Central memory CD8-positive, alpha-beta T cell (primary cell): ENCODE results near the gene DRC7.
A peak's percentile ranks its signal among the peaks of the same experiment; 100 is the strongest.

ENCODE experiments used
- ATAC-seq: fragments of 150-1000 bp; cut with Tn5 transposase; replicated peaks from 2 replicates; pipeline ENCODE4 v1.10.0; 2022; ENCODE audit warnings: mild to moderate bottlenecking, moderate FRiP score, moderate number of reproducible peaks; ENCODE audit not compliant: poor library complexity, severe bottlenecking; ENCODE audit errors: extremely low read depth
- DNase-seq, 2 donors: peaks; one replicate each; pipeline ENCODE4 v3.0.0; 2021; ENCODE audit warnings: low spot score in 2 of 2
- H3K27ac Mint-ChIP-seq: one replicate; pipeline ENCODE4 v1.8.0; 2022; ENCODE audit warnings: low read depth, mild to moderate bottlenecking, moderate library complexity, mixed read lengths
- H3K27me3 Mint-ChIP-seq: one replicate; pipeline ENCODE4 v1.8.0; 2022; ENCODE audit warnings: mixed read lengths
- H3K36me3 Mint-ChIP-seq: one replicate; pipeline ENCODE4 v1.8.0; 2022; ENCODE audit warnings: mild to moderate bottlenecking, moderate library complexity, mixed read lengths; ENCODE audit not compliant: insufficient read depth
- H3K4me1 Mint-ChIP-seq: one replicate; pipeline ENCODE4 v1.8.0; 2022; ENCODE audit warnings: mixed read lengths
- H3K4me3 Mint-ChIP-seq: one replicate; pipeline ENCODE4 v1.8.0; 2022; ENCODE audit warnings: mild to moderate bottlenecking, moderate library complexity, mixed read lengths
- H3K9me3 Mint-ChIP-seq: one replicate; pipeline ENCODE4 v1.8.0; 2022; ENCODE audit warnings: mixed read lengths

DRC7 gene

DNA sequence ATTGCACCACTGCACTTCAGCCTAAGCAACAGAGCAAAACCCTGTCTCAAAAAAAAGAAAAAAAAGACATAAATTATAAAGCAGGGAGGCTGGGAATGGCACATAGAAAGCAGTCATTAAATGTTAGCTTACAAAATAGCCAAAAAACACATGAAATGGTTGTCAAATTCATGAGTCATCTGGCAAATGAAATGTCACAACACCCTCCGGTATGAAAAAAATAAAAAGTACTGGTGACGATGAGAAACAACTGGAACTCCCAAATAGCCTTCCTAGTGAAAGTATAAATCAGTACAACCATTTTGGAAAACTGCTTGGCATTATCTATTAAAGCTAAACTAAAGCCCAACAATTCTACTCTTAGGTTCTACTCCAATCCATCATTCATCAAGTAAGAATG is 37.4 kb downstream of the DRC7 start:
- Mint-ChIP-seq H3K4me3 (no peak overlapping the region), H3K9me3 (peaks cover 5% of the 10 kb centered on the region), H3K27me3 (no peaks in the 10 kb centered on the region), H3K27ac (no peak overlapping the region), H3K4me1 (peaks cover 20% of the 10 kb centered on the region), H3K36me3 (peaks cover 15% of the 10 kb centered on the region)
- ATAC-seq (no peak), DNase-seq (no peak)

DNA sequence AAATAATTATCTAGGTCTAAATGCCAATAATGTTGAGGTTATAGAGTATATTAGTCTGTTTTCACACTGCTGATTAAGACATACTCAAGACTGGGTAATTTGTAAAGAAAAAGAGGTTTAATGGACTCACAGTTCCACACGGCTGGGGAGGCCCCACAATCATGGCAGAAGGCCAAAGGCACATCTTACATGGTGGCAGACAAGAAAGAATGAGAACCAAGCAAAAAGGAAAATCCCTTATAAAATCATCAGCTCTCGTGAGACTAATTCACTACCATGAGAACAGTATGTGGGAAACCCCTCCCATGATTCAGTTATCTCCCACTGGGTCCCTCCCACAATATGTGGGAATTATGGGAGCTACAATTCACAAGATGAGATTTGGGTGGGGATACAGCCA is 38.1 kb downstream of the DRC7 start:
- peak overlapping the region; percentile 33 for H3K27ac Mint-ChIP-seq
- no peak for ATAC-seq
- H3K4me1 Mint-ChIP-seq = peaks cover 20% of the 10 kb centered on the region
- H3K27me3 Mint-ChIP-seq = no peaks in the 10 kb centered on the region
- peak overlapping the region; percentile 57 for H3K4me3 Mint-ChIP-seq
- DNase-seq = no peak
- H3K9me3 Mint-ChIP-seq = peaks cover 5% of the 10 kb centered on the region
- H3K36me3 Mint-ChIP-seq = peaks cover 15% of the 10 kb centered on the region

DNA sequence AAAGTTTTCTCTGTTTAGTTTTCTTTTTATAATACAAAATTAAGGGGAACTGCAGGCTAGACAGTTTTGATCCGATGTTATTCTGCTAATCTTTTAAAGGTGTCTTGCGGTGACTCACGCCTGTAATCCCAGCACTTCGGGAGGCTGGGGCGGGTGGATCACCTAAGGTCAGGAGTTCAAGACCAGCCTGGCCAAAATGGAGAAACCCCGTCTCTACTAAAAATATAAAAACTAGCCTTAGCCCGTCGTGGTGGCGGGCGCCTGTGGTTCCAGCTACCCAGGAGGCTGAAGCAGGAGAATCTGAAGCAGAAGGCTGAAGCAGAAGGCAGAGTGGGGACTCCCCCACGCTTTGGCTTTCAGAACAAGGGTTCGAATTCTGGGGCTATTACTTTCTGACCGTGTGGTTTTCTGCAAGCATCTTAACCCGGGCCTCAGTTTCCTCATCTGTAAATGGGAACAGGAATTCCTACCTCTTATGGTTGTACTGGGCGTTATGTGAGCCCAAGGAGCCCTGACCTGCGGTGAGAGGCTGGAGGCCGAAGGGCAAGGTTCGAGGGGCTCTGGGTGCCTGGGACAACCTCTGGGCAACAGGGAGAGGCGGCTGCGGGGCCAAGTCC is 39.8 kb downstream of the DRC7 start:
- DNase-seq = no peak
- ATAC-seq = no peak
- Mint-ChIP-seq H3K4me1 (peaks cover 20% of the 10 kb centered on the region), H3K9me3 (no peaks in the 10 kb centered on the region), H3K36me3 (peaks cover 18% of the 10 kb centered on the region), H3K27me3 (no peaks in the 10 kb centered on the region), H3K27ac (peak overlapping the region; percentile 91), H3K4me3 (peak overlapping the region; percentile 95)

DNA sequence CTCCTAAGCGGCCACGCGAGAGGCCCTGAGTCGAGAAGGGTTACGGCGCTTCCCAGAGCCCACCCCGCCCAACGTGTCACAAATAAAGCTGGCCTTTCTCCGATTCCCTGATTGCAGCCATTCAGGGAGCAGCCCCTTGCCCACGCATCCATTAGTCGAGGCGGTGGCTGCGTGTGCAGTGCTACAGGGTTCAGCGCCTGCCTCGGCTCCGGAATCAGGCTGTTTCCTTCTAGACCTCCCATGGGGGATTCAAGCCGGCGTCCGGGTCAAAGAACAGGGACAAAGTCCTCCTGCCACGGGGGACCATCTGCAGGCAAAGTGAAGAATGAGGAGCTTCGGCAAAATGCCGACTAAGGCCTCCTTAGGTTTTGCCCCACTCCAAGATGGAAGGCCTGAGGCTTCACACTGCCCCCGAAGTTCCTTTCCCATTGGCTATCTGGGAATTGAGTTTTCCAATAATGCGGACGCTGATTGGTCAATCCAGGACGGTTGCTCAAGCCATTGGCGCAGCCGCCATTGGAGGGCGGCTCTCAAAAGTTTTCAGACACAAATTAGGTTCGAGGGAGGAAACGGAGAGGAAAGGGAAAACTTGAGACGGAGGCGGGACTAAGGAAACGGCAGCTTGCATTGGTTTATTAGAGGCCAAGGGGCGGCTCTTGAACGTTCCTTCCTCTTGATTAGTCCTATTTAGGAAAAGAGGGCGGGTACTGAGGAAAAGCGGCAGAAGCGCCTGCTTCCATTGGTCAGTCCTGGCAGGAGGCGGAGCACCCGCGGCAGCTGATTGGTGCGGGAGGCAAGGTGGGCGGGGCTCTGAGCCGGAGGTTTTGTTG is 40.5 kb downstream of the DRC7 start:
- peaks cover 20% of the 10 kb centered on the region for H3K4me1 Mint-ChIP-seq
- H3K27ac Mint-ChIP-seq = peak overlapping the region; percentile 91
- peaks cover 18% of the 10 kb centered on the region for H3K36me3 Mint-ChIP-seq
- peak overlapping the region; percentile 95 for H3K4me3 Mint-ChIP-seq
- DNase-seq (peak; percentile 95 to 98), ATAC-seq (peak; percentile 87)
- no peaks in the 10 kb centered on the region for H3K27me3 Mint-ChIP-seq
- H3K9me3 Mint-ChIP-seq = no peaks in the 10 kb centered on the region

DNA sequence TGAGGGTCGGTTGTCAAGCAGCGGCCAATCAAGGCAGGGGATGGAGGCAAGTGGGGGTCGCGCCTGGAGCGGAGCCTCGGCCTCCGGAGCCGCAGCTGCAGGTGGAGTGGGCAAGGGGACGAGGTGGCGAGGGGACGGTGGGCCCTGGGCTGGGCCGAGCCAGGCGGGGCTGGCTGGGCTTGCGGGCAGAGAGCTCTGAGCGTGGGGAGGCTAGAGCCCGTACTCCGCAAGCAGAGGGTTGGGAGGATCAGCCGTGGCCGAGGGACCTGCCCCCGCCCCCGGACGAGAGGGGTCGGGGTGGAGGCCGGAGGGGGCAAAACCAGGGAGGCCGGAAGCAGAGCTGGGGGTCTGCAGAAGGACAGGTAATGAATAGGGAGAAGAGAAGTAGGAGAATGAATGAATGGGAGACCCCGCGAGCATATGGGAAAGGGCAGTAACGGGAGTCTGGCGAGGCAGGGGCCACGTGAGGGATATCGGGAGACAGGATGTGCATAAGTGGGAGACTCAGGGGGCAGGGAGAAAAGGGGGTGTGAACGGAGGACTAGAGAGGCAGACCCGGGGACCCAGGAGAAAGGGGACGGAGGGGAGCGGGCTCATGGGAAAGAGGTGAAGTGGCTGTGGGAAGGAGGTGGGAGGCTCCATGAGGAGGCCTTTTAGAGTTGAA is 41.3 kb downstream of the DRC7 start, which contains the start of gene KATNB1:
Gene KATNB1 (plus strand): TSS at position 16 of the 664 bp plus-strand sequence. CDS start 1,474 bp downstream, outside the sequence.
- peak; percentile 26 for ATAC-seq
- no peak for DNase-seq
- peaks cover 18% of the 10 kb centered on the region for H3K36me3 Mint-ChIP-seq
- peak within 1 kb of the TSS; percentile 95 for H3K4me3 Mint-ChIP-seq
- no peaks in the 10 kb centered on the region for H3K9me3 Mint-ChIP-seq
- no peaks in the 10 kb centered on the region for H3K27me3 Mint-ChIP-seq
- H3K27ac Mint-ChIP-seq = peak within 1 kb of the TSS; percentile 91
- H3K4me1 Mint-ChIP-seq = peaks cover 20% of the 10 kb centered on the region

DNA sequence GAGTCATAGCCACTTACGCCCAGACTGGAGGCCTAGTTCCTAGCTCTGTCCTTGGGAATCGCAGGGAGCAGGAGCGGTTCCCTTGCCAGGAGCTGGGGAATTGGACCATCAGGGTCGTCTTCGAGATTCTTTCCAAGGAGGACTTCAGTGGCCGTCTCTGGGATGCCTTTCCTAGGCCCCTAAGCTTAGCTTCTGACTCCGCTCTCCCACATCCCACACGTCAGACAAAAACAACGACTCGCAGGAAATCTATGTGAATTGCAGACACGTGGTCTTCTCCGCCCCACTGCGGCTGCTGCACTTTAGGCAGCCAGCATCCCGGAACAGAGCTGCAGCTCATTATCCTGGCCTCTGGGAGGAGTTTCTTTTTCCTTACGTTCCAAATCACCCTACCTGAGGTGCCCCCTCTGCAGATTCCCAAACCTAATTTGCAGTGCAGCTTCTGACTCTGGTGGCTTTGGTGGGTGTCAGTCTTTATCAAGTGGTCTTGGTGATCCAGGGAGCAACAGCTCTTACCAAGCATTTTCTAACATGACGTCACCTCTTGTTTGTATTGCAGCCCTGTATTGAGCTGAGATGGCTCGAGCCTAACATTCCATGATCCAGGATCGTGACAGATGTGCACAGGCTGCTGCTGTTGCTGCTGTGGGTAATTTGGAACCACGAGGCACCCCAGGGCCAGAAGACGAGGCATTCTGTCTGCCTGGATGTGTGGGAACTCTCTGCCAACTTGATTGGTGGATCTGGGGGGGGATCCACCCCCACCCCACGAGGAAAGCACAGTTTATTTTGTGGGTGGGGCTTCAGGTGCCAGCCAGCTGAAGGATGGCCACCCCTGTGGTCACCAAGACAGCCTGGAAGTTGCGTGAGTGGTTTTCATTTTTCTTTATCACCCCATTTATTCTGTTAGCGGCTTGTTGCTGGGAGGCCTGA is 42.1 kb downstream of the DRC7 start:
- Mint-ChIP-seq H3K27me3 (no peaks in the 10 kb centered on the region), H3K9me3 (no peaks in the 10 kb centered on the region), H3K27ac (peak overlapping the region; percentile 91), H3K4me3 (peak overlapping the region; percentile 95), H3K4me1 (peaks cover 20% of the 10 kb centered on the region), H3K36me3 (peaks cover 20% of the 10 kb centered on the region)
- DNase-seq (no peak), ATAC-seq (no peak)

DNA sequence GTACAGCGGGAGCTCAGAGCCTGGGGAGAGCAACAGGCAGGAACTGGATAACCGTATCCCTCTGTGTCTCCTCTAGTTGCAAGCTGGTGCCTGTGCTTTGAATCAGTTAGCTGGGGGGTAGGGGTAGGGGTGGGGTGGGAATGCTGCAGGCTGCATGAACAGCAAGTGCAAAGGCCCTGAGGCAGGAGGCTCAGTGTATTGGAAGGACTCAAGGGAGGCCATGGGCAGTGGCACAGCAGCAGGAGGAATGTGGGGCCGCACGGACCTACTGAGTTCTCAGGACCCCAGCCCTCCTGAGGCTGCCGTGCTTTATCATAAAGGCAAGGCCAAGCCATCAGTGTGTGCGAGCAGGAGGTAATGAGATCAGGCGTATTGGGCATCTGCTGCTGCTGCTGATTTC is 44.2 kb downstream of the DRC7 start:
- Mint-ChIP-seq H3K27me3 (no peaks in the 10 kb centered on the region), H3K9me3 (no peaks in the 10 kb centered on the region), H3K27ac (no peak overlapping the region), H3K4me3 (no peak overlapping the region), H3K4me1 (peaks cover 20% of the 10 kb centered on the region), H3K36me3 (peaks cover 21% of the 10 kb centered on the region)
- DNase-seq (no peak), ATAC-seq (no peak)

DNA sequence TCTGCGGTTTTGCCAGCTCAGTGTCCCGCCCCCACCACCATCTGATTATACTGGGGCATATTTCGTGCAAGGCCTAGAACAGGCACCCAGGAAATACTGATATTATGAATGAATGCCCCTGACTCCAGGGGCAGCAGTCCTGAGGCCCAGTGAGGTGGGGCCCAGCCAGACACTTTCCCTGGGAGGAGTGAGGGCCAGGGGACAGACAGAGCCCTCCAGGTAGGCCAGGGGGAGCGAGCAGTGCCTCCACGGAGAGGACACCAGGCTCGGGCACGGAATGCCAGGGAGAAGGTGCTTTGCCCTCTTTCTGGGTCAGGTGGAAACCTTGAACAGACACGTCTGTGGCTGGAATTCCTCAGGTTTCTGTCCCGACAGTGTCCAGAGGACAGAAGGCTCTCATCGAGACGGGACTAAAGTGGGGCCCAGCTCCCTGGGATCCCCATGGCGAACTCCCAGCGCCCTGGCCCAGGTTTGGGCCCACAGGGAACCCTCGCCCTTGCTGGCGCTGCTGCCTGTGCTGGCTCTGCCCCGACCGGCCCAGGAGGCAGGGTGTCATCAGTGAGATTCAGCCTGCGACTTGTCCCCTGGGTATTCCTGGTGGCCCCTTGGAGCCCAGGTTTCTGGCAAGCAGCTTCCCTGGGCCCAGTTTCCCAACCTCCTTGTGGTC is 45.3 kb downstream of the DRC7 start:
- ATAC-seq (no peak), DNase-seq (no peak)
- peaks cover 20% of the 10 kb centered on the region for H3K4me1 Mint-ChIP-seq
- no peak overlapping the region for H3K4me3 Mint-ChIP-seq
- H3K9me3 Mint-ChIP-seq = no peaks in the 10 kb centered on the region
- no peaks in the 10 kb centered on the region for H3K27me3 Mint-ChIP-seq
- no peak overlapping the region for H3K27ac Mint-ChIP-seq
- peaks cover 19% of the 10 kb centered on the region for H3K36me3 Mint-ChIP-seq

DNA sequence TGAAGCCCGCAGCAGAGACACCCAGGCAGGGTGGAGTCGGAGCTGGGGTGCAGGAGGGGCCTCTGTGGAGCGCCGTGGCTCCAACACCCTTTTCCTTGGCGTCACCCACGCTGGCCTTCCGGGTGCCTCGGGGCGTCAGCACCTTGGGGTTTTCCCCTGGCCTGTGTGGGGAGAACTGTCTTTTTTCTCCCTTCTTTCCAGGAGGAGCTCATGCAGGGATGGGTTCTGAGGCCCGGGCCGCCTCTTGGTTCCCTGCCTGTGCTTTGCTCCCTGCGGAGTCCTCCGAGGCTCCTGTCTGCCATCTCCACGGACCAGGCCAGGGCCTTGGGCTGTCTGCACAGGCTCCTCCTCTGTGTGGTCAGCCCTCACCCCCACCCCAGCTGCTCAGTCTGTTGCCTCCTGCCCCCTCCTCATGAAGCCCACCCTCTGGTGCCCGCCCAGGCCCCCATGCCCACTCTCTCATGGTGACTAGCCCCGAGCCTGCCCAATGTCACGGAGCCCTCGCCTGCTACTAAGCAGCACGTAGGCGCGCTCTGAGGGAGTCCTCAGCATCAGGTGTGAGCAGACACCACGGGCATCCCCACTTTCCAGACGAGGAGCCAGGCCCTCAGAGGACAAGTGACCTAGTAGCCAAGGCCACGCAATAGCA is 45.9 kb downstream of the DRC7 start:
- H3K36me3 Mint-ChIP-seq = peaks cover 17% of the 10 kb centered on the region
- H3K4me3 Mint-ChIP-seq = no peak overlapping the region
- no peaks in the 10 kb centered on the region for H3K27me3 Mint-ChIP-seq
- peaks cover 14% of the 10 kb centered on the region for H3K4me1 Mint-ChIP-seq
- ATAC-seq (no peak), DNase-seq (no peak)
- no peak overlapping the region for H3K27ac Mint-ChIP-seq
- no peaks in the 10 kb centered on the region for H3K9me3 Mint-ChIP-seq

DNA sequence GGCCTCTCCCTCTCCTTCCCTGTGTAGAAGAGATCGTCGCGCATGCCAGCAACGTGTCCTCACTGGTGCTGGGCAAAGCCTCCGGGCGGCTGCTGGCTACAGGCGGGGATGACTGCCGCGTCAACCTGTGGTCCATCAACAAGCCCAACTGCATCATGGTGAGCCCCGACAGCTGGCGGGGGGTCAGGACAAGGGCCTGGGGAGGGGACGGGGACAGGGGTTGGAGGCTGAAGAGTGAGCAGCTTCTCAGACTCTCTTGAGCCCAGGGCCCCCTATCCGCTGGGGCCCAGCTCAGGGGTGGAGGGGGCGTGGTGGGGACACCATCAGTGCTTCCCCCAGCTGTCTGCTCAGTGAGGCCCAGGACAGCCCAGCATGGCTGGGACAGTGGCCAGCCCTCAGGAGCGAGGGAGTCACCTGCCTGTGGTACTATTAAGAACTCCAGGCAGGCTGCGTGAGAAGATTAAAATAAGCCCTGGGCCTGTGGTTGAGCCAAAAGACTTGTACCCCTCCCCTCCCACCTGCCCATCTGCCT is 47.1 kb downstream of the DRC7 start:
- H3K27me3 Mint-ChIP-seq = no peaks in the 10 kb centered on the region
- peaks cover 14% of the 10 kb centered on the region for H3K36me3 Mint-ChIP-seq
- H3K4me3 Mint-ChIP-seq = no peak overlapping the region
- no peak for ATAC-seq
- DNase-seq = no peak
- H3K27ac Mint-ChIP-seq = no peak overlapping the region
- no peaks in the 10 kb centered on the region for H3K9me3 Mint-ChIP-seq
- H3K4me1 Mint-ChIP-seq = peaks cover 2% of the 10 kb centered on the region

DNA sequence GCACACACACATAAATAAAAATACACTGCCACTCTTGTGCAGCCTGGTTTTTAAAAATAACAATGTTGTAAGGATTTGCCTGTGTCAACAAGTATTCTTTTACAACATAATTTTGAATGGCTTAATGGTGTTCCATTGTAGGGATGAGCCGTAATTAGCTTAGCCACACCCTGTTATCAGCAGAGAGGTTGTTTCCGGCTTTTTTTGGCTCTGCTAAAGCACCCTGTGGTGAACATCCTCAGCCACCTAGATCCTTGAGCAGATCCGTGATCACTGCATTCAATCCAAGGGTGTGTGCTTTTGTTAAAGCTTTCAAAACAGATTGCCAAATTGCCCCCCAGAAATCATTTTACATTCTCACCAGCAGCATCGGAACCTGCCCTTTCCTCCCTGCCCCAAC is 47.9 kb downstream of the DRC7 start:
- H3K27me3 Mint-ChIP-seq = no peaks in the 10 kb centered on the region
- ATAC-seq (no peak), DNase-seq (no peak)
- no peaks in the 10 kb centered on the region for H3K4me1 Mint-ChIP-seq
- peaks cover 14% of the 10 kb centered on the region for H3K36me3 Mint-ChIP-seq
- no peak overlapping the region for H3K27ac Mint-ChIP-seq
- no peaks in the 10 kb centered on the region for H3K9me3 Mint-ChIP-seq
- H3K4me3 Mint-ChIP-seq = no peak overlapping the region
